GM18511 (cell line): ENCODE results near the gene SPACA4.
"Not testable (repeated sequence)": the region's sequence is repeated elsewhere in the genome, so short reads cannot be mapped to it uniquely, and the experiment has no call there.

Experiments
- ATAC-seq: cut with Tn5 transposase; IDR thresholded peaks from one replicate; pipeline ENCODE4 v1.9.1; 2021; ENCODE audit warnings: mild to moderate bottlenecking, moderate library complexity; ENCODE audit not compliant: unreplicated experiment

The SPACA4 gene

GRCh38 chr19:48618278-48618915 lies 11.9 kb downstream of the SPACA4 start:
- no peak for ATAC-seq

GRCh38 chr19:48618916-48619691 lies 12.6 kb downstream of the SPACA4 start, which contains the start of the genes RPL18 and SPHK2:
RPL18 (minus strand) TSS chr19:48619178; CDS start chr19:48619143, 35 bp downstream.
SPHK2 (plus strand) TSS chr19:48619506; CDS start chr19:48620515, 1,009 bp downstream.
- ATAC-seq = peak; percentile 83

- no peak for ATAC-seq
Observed at GRCh38 chr19:48619692-48620585, 13.4 kb downstream of the SPACA4 start.

- no peak for ATAC-seq
Observed at GRCh38 chr19:48623556-48624066, 17.1 kb downstream of the SPACA4 start.

GRCh38 chr19:48624067-48624594 lies 17.6 kb downstream of the SPACA4 start:
- ATAC-seq = peak; percentile 78

GRCh38 chr19:48624791-48625723 lies 18.5 kb downstream of the SPACA4 start:
- ATAC-seq = no peak

GRCh38 chr19:48625891-48626327 lies 19.4 kb downstream of the SPACA4 start:
- no peak for ATAC-seq

- no peak for ATAC-seq
Observed at GRCh38 chr19:48627201-48627864, 20.8 kb downstream of the SPACA4 start.

- ATAC-seq = no peak
Observed at GRCh38 chr19:48627865-48628314, 21.3 kb downstream of the SPACA4 start.

- no peak for ATAC-seq
Observed at GRCh38 chr19:48628486-48629296, 22.1 kb downstream of the SPACA4 start.

GRCh38 chr19:48629297-48629598 lies 22.7 kb downstream of the SPACA4 start:
- no peak for ATAC-seq

GRCh38 chr19:48629599-48630295 lies 23.2 kb downstream of the SPACA4 start:
- no peak for ATAC-seq

GRCh38 chr19:48630296-48631063 lies 23.9 kb downstream of the SPACA4 start:
- no peak for ATAC-seq

- no peak for ATAC-seq
Observed at GRCh38 chr19:48631225-48631624, 24.7 kb downstream of the SPACA4 start.

GRCh38 chr19:48632286-48632685 lies 25.7 kb downstream of the SPACA4 start:
- not testable (repeated sequence) for ATAC-seq

GRCh38 chr19:48632692-48633147 lies 26.2 kb downstream of the SPACA4 start:
- ATAC-seq = no peak
